IMR-90 (cell line): Measurements from ENCODE around the gene SEPSECS. TPM values are rescaled to one million over a fixed set of nuclear protein-coding genes. Genes with fewer than 3 reads are reported as not detected.

Experiments used
- ATAC-seq: fragments of 200-7000 bp; cut with Tn5 transposase; 2 replicates; pipeline ENCODE4 v1.9.1; 2020; ENCODE audit warnings: low read depth, mild to moderate bottlenecking, moderate library complexity
- BruUV-seq: library from RNA; stranded (reverse); fragments of 400-500 nt; replicated peaks from 2 replicates; lab custom pipeline; 2021; lab: Mats Ljungman, UMichigan
- CTCF ChIA-PET: fragments of 300-600 bp; formaldehyde crosslinking; extraction: SDS; loops from one replicate; lab custom pipeline; 2021; ENCODE audit warnings: antibody characterized with exemption; lab: Yijun Ruan, JAX
- POLR2A ChIA-PET: fragments of 300-600 bp; sonication (Branson Sonifier 250); formaldehyde crosslinking; loops from one replicate; lab custom pipeline; 2022; ENCODE audit warnings: antibody characterized with exemption; ENCODE audit not compliant: unreplicated experiment; lab: Charles Lee
- DNase-seq: peaks from one replicate; pipeline ENCODE4 v3.0.0; 2013
- H2AFZ ChIP-seq: replicated peaks from 2 replicates; pipeline ENCODE3; 2013; ENCODE audit warnings: low read length, mild to moderate bottlenecking; ENCODE audit not compliant: poor library complexity
- H2AK5ac ChIP-seq: 2 replicates; pipeline ENCODE4 v1.6.1; 2013; ENCODE audit warnings: low read depth, low read length, inconsistent platforms
- H2AK9ac ChIP-seq: replicated peaks from 2 replicates; pipeline ENCODE3; 2013; ENCODE audit warnings: mild to moderate bottlenecking, low read depth, low read length, moderate library complexity; ENCODE audit not compliant: poor library complexity
- H2BK120ac ChIP-seq: 2 replicates; pipeline ENCODE4 v1.6.1; 2013; ENCODE audit warnings: low read depth, low read length, inconsistent platforms
- H2BK15ac ChIP-seq: 3 replicates; pipeline ENCODE4 v1.6.1; 2013; ENCODE audit warnings: low read depth, low read length, inconsistent platforms
- H2BK20ac ChIP-seq: 2 replicates; pipeline ENCODE4 v1.6.1; 2013; ENCODE audit warnings: low read depth, mild to moderate bottlenecking, inconsistent platforms, low read length, moderate library complexity
- H2BK5ac ChIP-seq: 2 replicates; pipeline ENCODE4 v1.6.1; 2013; ENCODE audit warnings: mild to moderate bottlenecking, low read depth, low read length, inconsistent platforms; ENCODE audit not compliant: poor library complexity, severe bottlenecking
- H3K14ac ChIP-seq: replicated peaks from 2 replicates; pipeline ENCODE4 v1.6.1; 2013; ENCODE audit warnings: low read depth, low read length, inconsistent platforms
- H3K18ac ChIP-seq: 2 replicates; pipeline ENCODE4 v1.6.1; 2013; ENCODE audit warnings: low read depth, low read length, control low read depth
- H3K23ac ChIP-seq: 2 replicates; pipeline ENCODE4 v1.6.1; 2013; ENCODE audit warnings: low read depth, low read length, inconsistent platforms
- H3K27ac ChIP-seq: 2 replicates; pipeline ENCODE4 v1.5.1; 2013; ENCODE audit warnings: mild to moderate bottlenecking, control low read depth, low read length; ENCODE audit not compliant: insufficient read depth
- H3K27me3 ChIP-seq: 2 replicates; pipeline ENCODE4 v1.6.1; 2013; ENCODE audit warnings: low read length; ENCODE audit not compliant: control insufficient read depth, insufficient read depth
- H3K36me3 ChIP-seq: 2 replicates; pipeline ENCODE4 v1.6.1; 2013; ENCODE audit warnings: low read length, mixed read lengths; ENCODE audit not compliant: control insufficient read depth, insufficient read depth
- H3K4ac ChIP-seq: 2 replicates; pipeline ENCODE4 v1.6.1; 2013; ENCODE audit warnings: low read depth, low read length, inconsistent platforms
- H3K4me1 ChIP-seq: 2 replicates; pipeline ENCODE4 v1.6.1; 2013; ENCODE audit warnings: low read length, mixed read lengths; ENCODE audit not compliant: control insufficient read depth, insufficient read depth
- H3K4me2 ChIP-seq: 2 replicates; pipeline ENCODE4 v1.6.1; 2013; ENCODE audit warnings: low read depth, mild to moderate bottlenecking, control low read depth, low read length, moderate library complexity
- H3K4me3 ChIP-seq: 2 replicates; pipeline ENCODE4 v1.5.1; 2013; ENCODE audit warnings: low read depth, mild to moderate bottlenecking, control low read depth, low read length, moderate library complexity; ENCODE audit not compliant: insufficient read depth
- H3K56ac ChIP-seq: 2 replicates; pipeline ENCODE4 v1.6.1; 2013; ENCODE audit warnings: low read length, inconsistent platforms; ENCODE audit not compliant: insufficient read depth; ENCODE audit errors: extremely low read depth
- H3K79me1 ChIP-seq, 2 experiments: 2 replicates each; pipeline ENCODE4 v1.6.1; 2013; ENCODE audit warnings: low read length in 2 of 2, inconsistent platforms in 1 of 2, low read depth in 1 of 2
- H3K9ac ChIP-seq: 2 replicates; pipeline ENCODE4 v1.6.1; 2013; ENCODE audit warnings: low read depth, low read length, control low read depth
- H3K9me1 ChIP-seq: 2 replicates; pipeline ENCODE4 v1.6.1; 2013; ENCODE audit warnings: low read length, inconsistent platforms; ENCODE audit not compliant: insufficient read depth
- H3K9me3 ChIP-seq: 2 replicates; pipeline ENCODE4 v1.6.1; 2013; ENCODE audit warnings: low read length; ENCODE audit not compliant: control insufficient read depth, insufficient read depth
- H4K20me1 ChIP-seq: 2 replicates; pipeline ENCODE4 v1.6.1; 2013; ENCODE audit warnings: low read length, inconsistent platforms; ENCODE audit not compliant: insufficient read depth
- H4K5ac ChIP-seq: 2 replicates; pipeline ENCODE4 v1.6.1; 2013; ENCODE audit warnings: mild to moderate bottlenecking, low read depth, low read length, control low read depth
- H4K8ac ChIP-seq, 2 experiments: 2 replicates each; pipeline ENCODE4 v1.6.1; 2013; ENCODE audit warnings: low read depth in 2 of 2, low read length in 2 of 2, control low read depth in 1 of 2, inconsistent platforms in 1 of 2
- H4K91ac ChIP-seq: 2 replicates; pipeline ENCODE4 v1.6.1; 2013; ENCODE audit warnings: low read depth, low read length, inconsistent platforms; ENCODE audit not compliant: insufficient read depth
- FOS ChIP-seq: fragments of 150-350 bp; IDR thresholded peaks from 2 replicates; pipeline ENCODE4 v1.6.1; 2016; ENCODE audit warnings: low read depth, low read length
- MAZ ChIP-seq: IDR thresholded peaks from 2 replicates; pipeline ENCODE4 v1.6.1; 2012; ENCODE audit warnings: low read depth, mild to moderate bottlenecking, low read length, improper control_type of control experiment, moderate library complexity, borderline replicate concordance
- POLR2A ChIP-seq: IDR thresholded peaks from 2 replicates; pipeline ENCODE4 v1.6.1; 2012; ENCODE audit warnings: mild to moderate bottlenecking, low read depth, low read length
- RAD21 ChIP-seq: IDR thresholded peaks from 2 replicates; pipeline ENCODE4 v1.6.1; 2012; ENCODE audit warnings: low read length, improper control_type of control experiment
- WGBS, 2 experiments: methylation state at CpG; one replicate each; pipeline versions ENCODE4 v1.1.5 to v1.1.7; 2013; ENCODE audit warnings: missing lambda C conversion rate in 2 of 2; ENCODE audit not compliant: insufficient read length in 1 of 2; ENCODE audit errors: extremely low coverage in 2 of 2; 5-methylcytosine and 5-hydroxymethylcytosine counted together
- dilution Hi-C: fragments of 300-500 bp; cut with HindIII; formaldehyde crosslinking; loops from one replicate; pipeline ENCODE4 v1.14.3; 2018; ENCODE audit warnings: low sequenced_read_pairs; ENCODE audit not compliant: unreplicated experiment
- in situ Hi-C: fragments of 300-500 bp; cut with MboI; formaldehyde crosslinking; loops from 3 replicates; pipeline ENCODE4 v1.14.3; 2019; ENCODE audit warnings: low sequenced_read_pairs, inconsistent platforms, mixed read lengths
- intact Hi-C: fragments of 100-400 bp; cut with micrococcal nuclease; formaldehyde crosslinking; loops from 2 replicates; pipeline ENCODE4 v1.10.0; 2022
- polyA plus RNA-seq, 3 experiments: library from polyadenylated mRNA; depleted of rRNA; stranded (reverse); fragments of >200 nt; gene quantifications; 2 replicates each; pipeline ENCODE4 v1.2.3, GENCODE V29; 2012; ENCODE audit warnings: low replicate concordance in 1 of 3
- total RNA-seq: library from RNA; depleted of rRNA; stranded (reverse); fragments of >200 nt; gene quantifications from 2 replicates; pipeline ENCODE4 v1.2.3, GENCODE V29; 2012

Gene SEPSECS
- total and polyA plus RNA-seq, 2 of the 4 experiments (the other 2 are of a cell fraction) = 1.7 to 5.0 TPM

GRCh38 chr4:25113915-25114904, 46.0 kb downstream of the SEPSECS start:
- Histone ChIP-seq H4K20me1 (no peaks in the 10 kb centered on the region), H3K36me3 (no peaks in the 10 kb centered on the region), H3K14ac (no peak overlapping the region), H2AK5ac (no peak overlapping the region), H4K91ac (no peak overlapping the region), H3K23ac (no peak overlapping the region), H3K9me1 (0 out of 2 replicates have a peak, but pooled peaks cover 4% of the 10 kb centered on the region), H3K9me3 (no peaks in the 10 kb centered on the region), H2AFZ (peak overlapping the region; percentile 57), H3K4ac (no peak overlapping the region), H2BK5ac (no peak overlapping the region), H3K56ac (no peak overlapping the region), H2BK15ac (no peak overlapping the region), H3K27me3 (peaks cover 16% of the 10 kb centered on the region), H3K27ac (no peak overlapping the region), H2AK9ac (no peak overlapping the region), H3K9ac (no peak overlapping the region), H3K4me3 (no peak overlapping the region), H3K4me2 (no peak overlapping the region), H3K79me1 (no peaks in the 10 kb centered on the region), H4K8ac (no peak overlapping the region), H3K18ac (no peak overlapping the region), H4K5ac (no peak overlapping the region), H2BK20ac (no peak overlapping the region), H2BK120ac (no peak overlapping the region), H3K4me1 (no peaks in the 10 kb centered on the region)
- in situ Hi-C loops (no loop called here), intact Hi-C loops (no loop called here), dilution Hi-C loops (no loop called here)
- no TSS peak for BruUV-seq
- DNase-seq (peak; percentile 71), ATAC-seq (peak; percentile 90; the same call in 1 of the 2 replicates)
- ChIA-PET POLR2A (no interaction called here), CTCF (interaction anchor here (0.6 kb wide), 1 partner anchor 22 kb away, joined by 6 read pairs; no protein-coding TSS in a partner anchor)
- no CpG with 5 or more reads among the region's 13 CpGs for WGBS, 2 experiments
- TF ChIP-seq MAZ (peak; percentile 31; the same call in 1 of the 2 replicates), RAD21 (no peak), POLR2A (no peak), FOS (peak; percentile 29; the same call in 1 of the 2 replicates)
